NCI-H1105 treated with DMSO at 0.1 percent for 48 hours (cell line): ENCODE data around the gene WDR45B.
A peak's percentile ranks its signal among the peaks of the same experiment; 100 is the strongest.
"Not testable (repeated sequence)": the region's sequence is repeated elsewhere in the genome, so short reads cannot be mapped to it uniquely, and the experiment has no call there.

ENCODE experiments used
- DNase-seq: peaks from one replicate; lab custom pipeline; 2025; lab: John Stamatoyannopoulos, UW

WDR45B gene

DNA sequence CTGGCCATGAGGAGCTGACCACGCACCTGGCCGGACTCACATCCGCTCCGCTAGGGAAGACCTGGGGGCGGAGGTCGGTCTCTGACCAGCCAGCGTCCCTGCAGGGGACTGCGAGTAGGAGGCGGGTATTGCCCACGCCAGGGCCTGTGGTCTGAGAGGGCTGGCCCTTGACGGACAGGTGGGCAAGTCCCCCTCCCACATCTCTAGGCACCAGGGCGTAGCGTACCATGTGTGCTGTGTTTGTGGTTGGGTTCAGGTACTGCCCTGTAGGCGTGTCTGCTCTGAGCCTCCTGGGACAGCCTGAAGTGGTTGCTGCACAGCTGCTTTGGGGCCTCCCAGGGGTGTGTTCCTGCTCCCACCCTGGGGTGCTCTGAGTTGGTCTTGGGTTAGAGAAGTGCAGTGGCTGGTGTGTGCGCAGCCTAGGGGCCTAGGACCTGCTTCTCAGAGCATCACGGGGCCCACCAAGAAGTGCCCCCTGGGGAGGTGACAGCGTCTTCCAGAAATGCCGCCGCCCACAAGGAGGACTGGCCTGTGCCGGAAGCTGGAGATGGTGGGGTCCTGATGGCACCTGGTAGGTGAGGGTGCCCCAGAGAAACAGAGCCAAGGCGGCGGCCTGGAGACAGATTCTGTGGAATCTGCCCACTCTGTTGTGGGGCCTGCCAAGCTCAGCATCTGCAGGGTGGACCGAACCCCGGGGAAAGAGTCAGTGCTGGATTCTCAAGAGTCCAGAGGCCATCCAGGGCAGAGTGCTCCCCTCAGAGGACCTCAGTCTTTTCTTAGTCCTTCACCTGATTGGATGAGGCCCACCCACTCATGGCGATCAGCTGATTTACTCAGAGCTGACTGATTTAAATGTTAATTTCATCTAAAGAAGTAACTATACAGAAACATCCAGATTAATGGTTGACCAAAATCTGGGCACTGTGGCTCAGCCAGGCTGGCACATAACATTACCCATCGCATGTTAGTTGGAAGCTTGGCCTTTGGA lies 48.3 kb downstream of the WDR45B start:
- DNase-seq, result no peak

GRCh38 chr17:82598256-82599119 lies 49.8 kb downstream of the WDR45B start:
- DNase-seq, result no peak

DNA sequence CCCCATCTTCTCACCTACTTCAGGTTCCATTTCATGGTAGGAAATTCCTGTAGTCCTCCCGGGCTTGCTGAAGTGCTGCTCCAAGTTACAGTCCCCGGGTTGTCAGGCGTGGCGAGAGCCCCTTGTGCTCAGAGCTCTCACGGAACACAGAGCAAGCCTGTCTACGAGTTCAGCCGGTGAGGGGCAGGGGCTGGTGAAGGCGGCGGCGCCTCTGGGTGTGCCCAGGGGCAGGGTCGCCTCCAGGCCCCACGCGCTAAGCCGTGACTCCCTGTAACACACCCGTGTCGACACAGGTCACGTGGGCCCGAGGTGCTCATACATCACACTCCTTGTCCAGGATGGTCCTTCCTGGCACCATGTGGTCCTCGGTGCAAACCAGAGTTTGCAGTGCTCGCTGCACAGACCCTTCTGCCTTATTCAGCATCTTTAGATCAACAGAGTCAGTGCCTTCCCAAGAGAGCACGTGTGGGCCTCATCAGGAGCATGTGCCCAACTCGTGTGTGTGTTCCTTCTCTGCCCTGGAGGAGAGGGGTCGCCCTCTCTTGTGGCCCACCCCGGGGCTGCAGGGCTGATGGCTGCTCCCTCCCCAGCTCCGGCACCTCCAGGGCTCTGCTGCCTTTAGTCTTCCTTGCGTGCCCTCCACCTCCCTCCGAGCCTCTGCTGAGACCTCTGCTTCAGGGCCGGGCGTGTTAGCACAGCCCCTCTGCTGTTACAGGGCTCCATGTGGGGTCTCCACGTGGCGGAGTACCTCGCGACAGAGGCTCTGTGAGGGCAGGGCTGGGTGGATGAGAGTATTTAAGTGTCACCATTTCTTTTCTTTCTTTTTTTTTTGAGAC lies 51.2 kb downstream of the WDR45B start:
- DNase-seq, result no peak

GRCh38 chr17:82596296-82596695 lies 51.9 kb downstream of the WDR45B start:
- DNase-seq, result no peak

DNA sequence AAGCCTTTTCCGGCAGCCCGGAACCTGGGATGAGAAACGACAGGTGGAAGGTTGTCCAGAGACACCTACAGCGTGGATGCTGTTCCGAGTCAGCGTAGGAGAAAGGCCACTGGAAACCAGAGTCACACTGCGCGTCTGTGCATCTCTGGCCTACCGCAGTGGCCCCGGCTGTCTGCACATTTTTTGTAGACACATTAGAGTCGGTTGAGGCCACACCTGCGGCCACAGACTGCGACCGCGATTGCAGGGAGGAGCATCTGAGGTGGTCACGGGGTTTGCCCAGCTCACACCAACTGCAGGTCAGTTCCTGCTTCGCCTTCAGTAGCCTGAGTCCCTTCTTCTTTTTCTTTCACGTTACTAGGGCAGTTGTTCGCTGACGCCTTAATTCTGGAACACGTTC lies 52.4 kb downstream of the WDR45B start:
- no peak for DNase-seq

DNA sequence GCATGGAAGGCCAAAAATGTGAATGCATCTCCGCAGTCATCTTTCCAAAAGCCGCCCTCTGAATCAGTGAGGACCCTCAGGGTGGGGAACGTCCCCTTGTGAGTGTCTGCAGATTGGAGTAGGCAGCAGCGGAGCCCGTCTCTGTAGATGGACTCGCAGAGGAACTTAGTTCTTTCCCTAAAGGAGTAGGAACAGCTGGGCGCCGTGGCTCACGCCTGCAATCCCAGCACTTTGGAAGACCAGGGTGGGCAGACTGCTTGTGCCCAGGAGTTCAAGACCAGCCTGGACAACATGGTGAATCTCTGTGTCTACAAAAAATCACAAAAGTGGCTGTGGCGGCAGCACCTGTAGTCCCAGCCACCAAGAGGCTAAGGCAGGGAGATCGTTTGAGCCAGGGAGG lies 53.7 kb downstream of the WDR45B start:
- no peak for DNase-seq

DNA sequence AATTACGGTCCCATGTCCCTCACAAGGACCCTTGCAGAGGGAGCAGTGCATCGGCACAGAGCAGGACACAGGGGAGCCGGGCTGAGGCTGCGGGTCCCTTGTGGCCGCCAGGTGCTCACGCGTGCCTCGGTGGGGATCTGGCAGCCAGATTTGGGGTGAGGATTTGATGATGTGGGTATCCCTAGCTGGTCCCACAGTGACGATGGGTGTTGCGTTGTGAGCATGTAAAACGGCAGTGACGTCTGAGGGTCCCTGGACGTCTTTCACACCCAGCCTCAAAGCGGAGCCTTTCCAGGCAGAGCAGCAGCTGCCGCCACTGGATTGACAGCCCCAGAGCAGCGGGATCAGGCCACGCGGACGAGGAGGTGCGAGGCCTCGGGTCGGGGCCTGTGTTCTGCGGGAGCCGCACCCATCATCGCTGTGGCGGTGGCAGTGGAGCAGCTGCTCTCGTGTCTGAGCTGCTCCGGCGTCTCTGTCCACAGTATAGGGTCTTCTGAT lies 54.6 kb downstream of the WDR45B start:
- no peak for DNase-seq

- DNase-seq, result peak; percentile 90
Observed at GRCh38 chr17:82592767-82593589, 55.3 kb downstream of the WDR45B start.

- DNase-seq, result no peak
Observed at GRCh38 chr17:82592289-82592766, 55.9 kb downstream of the WDR45B start.

DNA sequence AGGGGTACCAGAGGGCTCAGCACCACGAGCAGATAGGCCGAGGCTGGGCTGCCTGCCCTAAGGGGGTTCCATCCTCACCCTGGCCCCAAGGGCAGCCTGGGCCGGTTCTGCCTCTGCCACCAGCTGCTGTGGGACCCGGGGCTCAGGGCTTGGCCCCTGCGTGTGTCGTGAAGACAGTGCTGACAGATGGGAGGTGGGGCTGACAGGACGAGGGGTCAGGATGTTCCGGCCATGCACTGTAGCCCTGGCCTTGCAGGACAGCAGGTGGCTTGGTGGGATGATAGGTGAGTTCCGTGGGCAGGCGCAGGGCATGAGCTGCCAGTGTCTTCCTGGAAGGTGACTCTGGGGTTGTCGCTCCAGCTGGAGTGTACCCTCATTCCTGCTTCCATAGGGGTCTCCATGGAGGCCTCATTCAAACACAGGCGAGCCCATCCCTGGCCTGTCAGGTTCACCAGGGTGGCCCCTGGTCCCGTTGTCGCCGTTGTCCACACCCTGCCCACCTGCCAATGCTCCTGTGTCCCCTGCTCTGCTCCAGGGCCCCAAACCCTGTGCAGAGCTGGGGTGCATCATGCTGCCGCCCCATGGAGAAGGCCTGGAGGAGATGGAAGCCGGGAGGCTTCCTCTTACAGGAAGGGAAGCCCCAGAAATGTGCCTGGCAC lies 57.2 kb downstream of the WDR45B start:
- no peak for DNase-seq

- no peak for DNase-seq
Observed at GRCh38 chr17:82590216-82590615, 58.0 kb downstream of the WDR45B start.

- no peak for DNase-seq
Observed at GRCh38 chr17:82589851-82590180, 58.4 kb downstream of the WDR45B start.

- DNase-seq, result no peak
Observed at GRCh38 chr17:82588266-82589175, 59.7 kb downstream of the WDR45B start.

- no peak for DNase-seq
Observed at GRCh38 chr17:82587234-82588086, 60.8 kb downstream of the WDR45B start.

DNA sequence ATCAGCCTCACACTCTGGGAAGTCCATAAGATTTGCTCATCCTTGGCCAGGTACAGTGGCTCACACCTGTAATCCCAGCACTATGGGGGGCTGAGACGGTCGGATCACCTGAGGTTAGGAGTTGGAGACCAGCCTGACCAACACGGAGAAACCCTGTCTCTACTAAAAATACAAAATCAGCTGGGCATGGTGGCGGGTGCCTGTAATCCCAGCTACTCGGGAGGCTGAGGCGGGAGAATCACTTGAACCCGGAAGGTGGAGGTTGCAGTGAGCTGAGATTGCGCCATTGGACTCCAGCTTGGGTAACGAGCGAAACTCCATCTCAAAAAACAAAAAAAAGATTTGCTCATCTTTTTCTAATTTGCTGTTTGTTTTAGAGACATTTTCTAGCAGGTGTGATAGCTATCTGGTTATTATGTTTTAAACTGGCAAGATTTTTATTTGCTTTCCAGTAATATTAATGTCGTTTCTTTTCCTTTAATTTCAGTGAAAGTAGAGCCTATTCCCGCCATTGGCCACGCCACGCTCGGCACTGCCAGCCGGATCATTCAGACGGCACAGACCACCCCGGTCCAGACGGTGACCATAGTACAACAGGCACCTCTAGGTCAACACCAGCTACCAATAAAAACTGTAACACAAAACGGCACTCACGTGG lies 61.5 kb downstream of the WDR45B start:
- DNase-seq, result no peak

DNA sequence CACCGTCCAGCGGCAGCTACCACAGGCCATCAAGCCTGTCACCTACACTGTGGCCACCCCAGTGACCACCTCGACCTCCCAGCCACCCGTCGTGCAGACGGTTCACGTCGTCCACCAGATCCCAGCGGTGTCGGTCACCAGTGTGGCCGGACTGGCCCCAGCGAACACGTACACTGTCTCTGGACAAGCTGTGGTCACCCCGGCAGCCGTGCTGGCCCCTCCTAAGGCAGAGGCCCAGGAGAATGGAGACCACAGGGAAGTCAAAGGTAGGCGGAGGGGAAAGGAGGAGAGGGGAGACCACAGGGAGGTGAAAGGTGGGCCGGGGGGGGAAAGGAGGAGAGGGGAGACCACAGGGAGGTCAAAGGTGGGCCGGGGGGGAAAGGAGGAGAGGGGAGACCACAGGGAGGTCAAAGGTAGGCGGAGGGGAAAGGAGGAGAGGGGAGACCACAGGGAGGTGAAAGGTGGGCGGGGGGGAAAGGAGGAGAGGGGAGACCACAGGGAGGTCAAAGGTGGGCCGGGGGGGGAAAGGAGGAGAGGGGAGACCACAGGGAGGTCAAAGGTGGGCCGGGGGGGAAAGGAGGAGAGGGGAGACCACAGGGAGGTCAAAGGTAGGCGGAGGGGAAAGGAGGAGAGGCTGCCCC lies 62.2 kb downstream of the WDR45B start:
- not testable (repeated sequence) for DNase-seq

GRCh38 chr17:82583720-82584234 lies 64.5 kb downstream of the WDR45B start:
- no peak for DNase-seq
